Duodenal mucosa (tissue), 2 donors: Measurements from ENCODE around the gene PRPF18.

Source experiments
- H3K27ac ChIP-seq: one replicate; pipeline ENCODE4 v1.7.0; 2013; ENCODE audit warnings: low read depth, low read length
- H3K27me3 ChIP-seq, 2 donors: one replicate each; pipeline ENCODE4 v1.7.0; 2013; ENCODE audit warnings: low read length in 2 of 2, control low read depth in 1 of 2; ENCODE audit not compliant: insufficient read depth in 2 of 2, control insufficient read depth in 1 of 2
- H3K36me3 ChIP-seq, 2 donors: one replicate each; pipeline ENCODE4 v1.7.0; 2013; ENCODE audit warnings: low read length in 2 of 2, control low read depth in 1 of 2; ENCODE audit not compliant: insufficient read depth in 2 of 2, control insufficient read depth in 1 of 2
- H3K4me1 ChIP-seq, 2 donors: one replicate each; pipeline ENCODE4 v1.7.0; 2013; ENCODE audit warnings: low read length in 2 of 2, control low read depth in 1 of 2; ENCODE audit not compliant: insufficient read depth in 2 of 2, control insufficient read depth in 1 of 2
- H3K4me3 ChIP-seq, 2 donors: one replicate each; pipeline ENCODE4 v1.7.0; 2013; ENCODE audit warnings: low read length in 2 of 2, low read depth in 1 of 2
- H3K9ac ChIP-seq, 2 donors: one replicate each; pipeline ENCODE4 v1.7.0; 2013; ENCODE audit warnings: low read length in 2 of 2, low read depth in 1 of 2
- H3K9me3 ChIP-seq, 2 donors: one replicate each; pipeline ENCODE4 v1.7.0; 2013; ENCODE audit warnings: low read length in 2 of 2, control low read depth in 1 of 2; ENCODE audit not compliant: control insufficient read depth in 1 of 2

Gene PRPF18

GRCh38 chr10:13634207-13634606 lies 47.4 kb downstream of the PRPF18 start:
- Histone ChIP-seq H3K9me3 (no peaks in the 10 kb centered on the region), H3K4me3 (no peak overlapping the region), H3K27ac (peak overlapping the region; percentile 30), H3K4me1 (peaks cover 4 to 12% of the 10 kb centered on the region in 2 donors), H3K27me3 (no peaks in the 10 kb centered on the region), H3K9ac (no peak overlapping the region), H3K36me3 (peaks cover 11 to 27% of the 10 kb centered on the region in 2 donors)

DNA sequence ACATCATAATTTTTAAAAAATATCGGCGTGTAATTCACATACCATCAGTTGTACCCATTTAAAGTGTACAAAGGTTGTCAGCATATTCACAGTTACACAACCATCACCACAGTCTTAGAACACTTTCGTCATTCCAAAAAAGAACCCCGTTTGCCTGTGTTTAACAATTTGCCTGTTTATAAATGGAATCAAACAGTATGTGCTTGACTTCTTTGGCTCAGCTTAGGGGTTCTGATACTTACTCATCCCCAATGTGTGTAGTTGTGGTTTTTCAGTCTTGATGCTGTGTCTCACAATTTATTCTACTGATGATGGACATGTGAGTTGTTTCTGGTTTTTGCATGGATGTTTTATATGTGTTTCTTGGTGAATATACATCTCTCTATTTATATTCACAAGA lies 50.0 kb downstream of the PRPF18 start:
- peaks cover under 1 to 32% of the 10 kb centered on the region in 2 donors for H3K36me3 ChIP-seq
- H3K4me3 ChIP-seq, result no peak overlapping the region
- H3K9me3 ChIP-seq, result peaks cover 2 to 4% of the 10 kb centered on the region in 2 donors
- H3K4me1 ChIP-seq, result peaks cover 4 to 12% of the 10 kb centered on the region in 2 donors
- no peaks in the 10 kb centered on the region for H3K27me3 ChIP-seq
- no peak overlapping the region for H3K9ac ChIP-seq
- H3K27ac ChIP-seq, result no peak overlapping the region

- Histone ChIP-seq H3K27me3 (no peaks in the 10 kb centered on the region), H3K9me3 (peaks cover 7 to 10% of the 10 kb centered on the region in 2 donors), H3K9ac (no peak overlapping the region), H3K27ac (no peak overlapping the region), H3K4me3 (no peak overlapping the region), H3K36me3 (peaks cover 0 to 35% of the 10 kb centered on the region in 2 donors), H3K4me1 (peaks cover 4 to 12% of the 10 kb centered on the region in 2 donors)
These were observed 50.6 kb downstream of the PRPF18 start for GRCh38 chr10:13637303-13637856.

GRCh38 chr10:13637894-13638293 lies 51.1 kb downstream of the PRPF18 start:
- Histone ChIP-seq H3K36me3 (peaks cover 0 to 37% of the 10 kb centered on the region in 2 donors), H3K27ac (no peak overlapping the region), H3K9ac (no peak overlapping the region), H3K4me3 (no peak overlapping the region), H3K4me1 (peaks cover 4 to 9% of the 10 kb centered on the region in 2 donors), H3K9me3 (peaks cover 7 to 14% of the 10 kb centered on the region in 2 donors), H3K27me3 (no peaks in the 10 kb centered on the region)

DNA sequence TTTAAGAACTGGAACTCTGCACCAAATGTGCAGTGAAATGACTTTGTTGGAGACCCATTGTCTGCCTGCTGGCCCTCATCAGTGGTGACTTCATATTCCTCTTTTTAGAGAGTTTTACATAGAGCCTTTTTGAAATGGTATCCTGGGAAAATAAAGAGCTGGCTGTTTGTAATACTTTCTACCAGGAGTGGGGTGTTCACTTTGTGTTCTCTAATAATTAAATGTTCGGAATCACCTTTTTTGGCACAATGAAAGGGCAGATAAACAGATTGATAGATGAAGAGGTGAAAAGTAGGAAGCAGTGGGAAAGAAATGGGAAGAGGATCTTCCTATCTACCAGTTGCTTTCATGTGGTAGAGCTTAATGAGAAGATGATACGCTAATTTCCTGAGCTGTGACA lies 55.5 kb downstream of the PRPF18 start:
- Histone ChIP-seq H3K9me3 (peaks cover 7 to 14% of the 10 kb centered on the region in 2 donors), H3K27ac (no peak overlapping the region), H3K9ac (no peak overlapping the region), H3K36me3 (peaks cover 16 to 63% of the 10 kb centered on the region in 2 donors), H3K4me1 (no peaks in the 10 kb centered on the region), H3K4me3 (no peak overlapping the region), H3K27me3 (no peaks in the 10 kb centered on the region)

GRCh38 chr10:13643016-13643415 lies 56.3 kb downstream of the PRPF18 start:
- peaks cover 7 to 14% of the 10 kb centered on the region in 2 donors for H3K9me3 ChIP-seq
- peaks cover 16 to 61% of the 10 kb centered on the region in 2 donors for H3K36me3 ChIP-seq
- no peak overlapping the region for H3K4me3 ChIP-seq
- H3K9ac ChIP-seq, result no peak overlapping the region
- H3K27me3 ChIP-seq, result no peaks in the 10 kb centered on the region
- H3K27ac ChIP-seq, result no peak overlapping the region
- H3K4me1 ChIP-seq, result no peaks in the 10 kb centered on the region

DNA sequence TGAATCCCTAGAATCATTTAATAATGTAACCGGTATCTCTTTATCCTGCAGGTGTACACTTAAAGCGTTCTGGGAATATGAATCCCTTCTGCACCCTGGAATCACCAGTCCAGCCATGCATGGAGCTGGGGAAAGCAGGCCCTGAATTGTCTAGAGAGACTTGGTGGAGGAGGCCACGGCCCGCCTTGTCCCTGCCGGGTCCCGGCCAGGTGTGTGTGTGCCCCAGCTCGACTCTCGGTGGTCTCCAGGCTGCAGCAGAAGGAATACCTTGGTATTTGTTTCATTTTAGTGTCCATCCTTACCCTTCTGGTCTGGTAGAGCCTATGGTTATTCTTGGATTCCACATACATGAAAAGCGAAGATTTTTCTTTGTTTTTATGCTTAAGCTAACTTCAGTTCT lies 58.1 kb downstream of the PRPF18 start:
- Histone ChIP-seq H3K27me3 (no peaks in the 10 kb centered on the region), H3K36me3 (peaks cover 21 to 49% of the 10 kb centered on the region in 2 donors), H3K27ac (no peak overlapping the region), H3K4me3 (no peak overlapping the region), H3K9ac (no peak overlapping the region), H3K9me3 (peaks cover 7 to 14% of the 10 kb centered on the region in 2 donors), H3K4me1 (no peaks in the 10 kb centered on the region)

- Histone ChIP-seq H3K27me3 (no peaks in the 10 kb centered on the region), H3K4me3 (no peak overlapping the region), H3K36me3 (peaks cover 21 to 44% of the 10 kb centered on the region in 2 donors), H3K27ac (no peak overlapping the region), H3K9ac (no peak overlapping the region), H3K9me3 (no peaks in the 10 kb centered on the region), H3K4me1 (no peaks in the 10 kb centered on the region)
These were observed 61.7 kb downstream of the PRPF18 start for GRCh38 chr10:13648425-13648824.

DNA sequence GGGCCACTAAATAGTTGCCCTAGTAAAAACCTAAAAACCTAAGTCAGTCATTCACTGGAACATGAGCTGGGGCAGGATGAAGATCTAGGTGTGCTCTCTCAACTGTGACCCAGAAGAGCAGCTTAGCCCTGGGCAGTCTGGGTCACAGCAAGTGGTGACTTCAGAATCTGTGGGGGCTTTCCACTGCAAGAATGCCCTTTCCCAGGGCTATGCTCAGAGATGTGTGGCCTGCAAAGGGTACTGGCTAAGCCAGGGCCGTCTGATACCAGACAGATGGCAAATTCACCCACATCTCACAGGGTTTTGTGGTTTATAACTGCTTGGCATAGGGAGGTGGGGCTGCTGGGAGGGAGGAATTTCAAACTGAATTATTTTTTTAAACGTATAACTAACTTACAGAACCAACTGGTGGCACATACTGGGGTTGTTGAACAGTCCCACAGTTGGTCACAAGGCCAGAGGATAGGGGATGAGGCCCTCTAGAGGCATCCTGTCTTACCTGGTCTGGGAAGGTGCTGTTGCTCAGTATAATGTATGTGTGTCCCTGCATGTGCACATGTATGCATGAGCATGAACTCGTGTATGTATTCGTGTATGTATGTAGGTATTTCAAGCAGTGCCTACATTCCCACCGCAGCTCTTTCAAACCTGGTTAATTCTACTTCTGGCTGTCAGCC lies 63.2 kb downstream of the PRPF18 start:
- H3K4me1 ChIP-seq, result no peaks in the 10 kb centered on the region
- no peak overlapping the region for H3K27ac ChIP-seq
- peaks cover 29 to 52% of the 10 kb centered on the region in 2 donors for H3K36me3 ChIP-seq
- H3K9me3 ChIP-seq, result no peaks in the 10 kb centered on the region
- no peak overlapping the region for H3K9ac ChIP-seq
- H3K4me3 ChIP-seq, result no peak overlapping the region
- H3K27me3 ChIP-seq, result no peaks in the 10 kb centered on the region

DNA sequence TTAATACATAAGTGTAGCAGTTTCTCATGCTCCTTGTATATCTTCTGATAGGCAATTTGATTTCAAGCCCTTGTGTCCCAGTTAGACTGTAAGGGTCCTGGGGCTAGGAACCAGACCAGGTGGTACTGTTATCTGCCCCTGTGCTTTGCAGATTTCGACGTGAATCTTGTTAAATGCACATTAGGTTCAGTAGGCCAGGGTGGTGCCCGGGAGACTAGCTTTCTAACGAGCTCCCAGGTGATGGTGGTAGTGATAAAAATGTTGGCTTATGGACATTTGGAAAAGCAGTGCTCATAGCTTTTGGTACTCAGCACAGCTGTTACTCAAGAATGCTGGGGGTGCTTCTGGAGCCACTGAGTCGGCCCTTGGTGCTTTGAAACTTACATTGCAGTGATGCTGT lies 64.2 kb downstream of the PRPF18 start:
- Histone ChIP-seq H3K27ac (no peak overlapping the region), H3K27me3 (no peaks in the 10 kb centered on the region), H3K36me3 (peaks cover 27 to 52% of the 10 kb centered on the region in 2 donors), H3K4me3 (no peak overlapping the region), H3K4me1 (no peaks in the 10 kb centered on the region), H3K9ac (no peak overlapping the region), H3K9me3 (no peaks in the 10 kb centered on the region)
